ENCODE results near the gene CALN1. TPM values are rescaled to one million over a fixed set of nuclear protein-coding genes. Genes with fewer than 3 reads are reported as not detected.
"Not testable (repeated sequence)": the region's sequence is repeated elsewhere in the genome, so short reads cannot be mapped to it uniquely, and the experiment has no call there.

CALN1 gene
- total RNA-seq, 2 experiments from 2014 or later: not detected

DNA sequence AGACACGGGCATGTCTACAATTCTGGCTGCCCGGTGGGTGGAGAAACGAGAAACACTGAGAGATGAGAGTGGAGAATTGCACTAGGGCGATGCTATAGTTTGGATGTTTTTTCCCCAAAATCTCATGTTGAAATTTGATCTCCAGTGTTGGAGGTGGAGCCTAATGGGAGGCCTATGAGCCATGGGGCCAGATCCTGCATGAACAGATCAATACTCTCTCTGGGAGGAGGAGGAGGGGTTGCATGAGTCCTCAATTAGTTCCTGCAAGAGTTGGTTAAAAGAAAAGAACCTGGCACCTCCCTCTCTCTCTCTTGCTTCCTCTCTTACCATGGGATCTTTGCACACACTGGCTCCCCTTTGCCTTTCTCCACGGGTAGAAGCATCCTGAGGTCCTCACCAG lies 299.1 kb downstream of the CALN1 start:
- POLR2A ChIA-PET: no interaction called here
- CTCF ChIA-PET: no interaction called here

DNA sequence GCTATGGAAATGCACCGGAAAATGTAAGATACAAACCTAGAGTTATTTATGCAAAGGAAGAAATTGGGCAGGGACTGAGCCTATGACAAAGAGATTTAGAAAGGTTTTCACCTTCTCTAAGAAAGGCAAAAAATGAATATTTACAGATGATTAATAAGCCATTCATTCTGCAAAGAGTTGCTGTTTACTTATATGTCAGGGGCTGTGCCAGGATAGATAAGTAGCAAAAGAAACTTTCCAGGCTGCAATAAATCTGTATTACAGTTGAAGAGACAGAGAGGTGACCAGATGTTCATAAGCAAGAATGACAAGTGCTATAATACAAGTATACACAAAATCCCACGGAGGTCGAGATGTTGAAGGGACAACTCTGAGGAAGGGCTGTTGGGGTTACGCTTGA lies 299.6 kb downstream of the CALN1 start:
- CTCF ChIA-PET: no interaction called here

DNA sequence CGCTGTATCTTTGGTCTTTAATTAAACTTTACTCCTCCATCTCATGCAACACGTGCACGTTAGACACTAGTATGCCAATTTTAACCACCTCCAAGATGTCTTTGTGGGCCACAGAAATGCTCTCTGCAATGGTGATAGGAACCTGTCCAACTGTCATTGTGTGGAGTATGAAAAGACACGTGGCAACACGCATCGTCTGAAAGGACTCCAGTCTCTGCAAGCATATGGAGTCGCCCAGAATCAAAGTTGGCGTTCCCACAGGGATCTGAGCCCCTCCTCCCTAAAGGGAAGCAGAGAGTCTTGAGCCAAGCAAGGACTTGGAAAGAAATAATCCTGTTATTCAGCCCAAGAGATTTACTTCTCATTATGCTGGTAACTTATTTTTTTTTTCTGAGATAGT lies 301.1 kb downstream of the CALN1 start:
- ChIA-PET CTCF (no interaction called here), POLR2A (no interaction called here)

More for the DNA sequence above, 299.6 kb downstream of the CALN1 start:
- POLR2A ChIA-PET: no interaction called here

DNA sequence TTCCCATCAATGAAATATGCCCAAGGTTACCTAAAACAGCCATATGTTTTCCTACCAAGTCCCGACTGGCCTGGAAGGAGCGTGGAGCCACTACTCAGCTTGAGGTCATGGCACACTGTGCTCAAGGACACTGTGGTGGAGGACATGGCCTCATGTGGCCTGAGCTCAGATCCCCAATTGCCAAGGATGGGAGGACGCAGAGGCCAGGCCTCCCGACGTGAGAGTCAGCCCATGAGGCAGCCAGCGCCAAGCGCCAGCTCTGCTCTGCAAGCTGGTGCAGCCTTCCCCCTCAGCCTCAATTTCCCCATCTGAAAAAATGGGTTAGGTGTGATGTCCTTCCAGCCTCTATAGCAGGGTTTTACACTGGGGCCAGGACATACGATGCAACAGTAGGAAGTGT lies 302.6 kb downstream of the CALN1 start:
- ChIA-PET POLR2A (no interaction called here), CTCF (no interaction called here)

DNA sequence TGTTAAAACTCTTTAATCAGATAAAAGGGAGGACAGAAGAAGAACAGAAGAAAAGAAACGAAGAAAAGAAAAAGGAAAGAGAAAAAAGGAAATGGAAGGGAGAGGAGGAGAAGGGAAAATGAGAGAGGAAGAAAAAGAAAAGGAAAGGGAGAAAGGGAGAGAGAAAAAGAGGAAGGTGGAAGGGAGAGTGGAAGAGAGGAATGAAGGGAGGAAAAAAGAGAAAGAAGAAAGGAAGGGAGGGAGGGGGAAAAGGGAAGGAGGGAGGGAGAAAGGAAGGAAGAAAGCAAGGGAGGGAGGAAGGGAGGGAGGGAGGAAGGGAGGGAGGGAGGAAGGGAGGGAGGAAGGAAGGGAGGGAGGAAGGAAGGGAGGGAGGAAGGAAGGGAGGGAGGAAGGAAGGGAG lies 305.7 kb downstream of the CALN1 start:
- CTCF ChIA-PET: no interaction called here
- POLR2A ChIA-PET: no interaction called here

DNA sequence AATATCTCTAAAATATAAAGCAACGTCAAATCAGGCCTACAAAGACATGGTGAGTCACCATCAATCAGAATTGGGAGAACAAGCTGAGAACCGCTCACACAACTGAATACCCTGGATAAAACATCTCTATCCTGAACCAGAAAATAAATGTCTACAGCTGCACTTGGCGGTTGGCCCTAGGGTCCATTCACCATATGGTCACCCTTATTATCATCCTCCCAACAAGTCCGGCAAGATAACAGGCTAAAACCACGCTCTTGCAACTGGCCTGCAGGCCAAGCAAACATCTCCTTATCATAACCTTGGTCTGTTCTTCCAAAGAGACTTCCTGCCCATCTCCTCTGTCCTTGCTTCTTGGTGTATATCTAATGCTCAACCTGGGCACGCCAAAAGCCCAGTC lies 310.7 kb downstream of the CALN1 start:
- ChIA-PET CTCF (no interaction called here), POLR2A (no interaction called here)

DNA sequence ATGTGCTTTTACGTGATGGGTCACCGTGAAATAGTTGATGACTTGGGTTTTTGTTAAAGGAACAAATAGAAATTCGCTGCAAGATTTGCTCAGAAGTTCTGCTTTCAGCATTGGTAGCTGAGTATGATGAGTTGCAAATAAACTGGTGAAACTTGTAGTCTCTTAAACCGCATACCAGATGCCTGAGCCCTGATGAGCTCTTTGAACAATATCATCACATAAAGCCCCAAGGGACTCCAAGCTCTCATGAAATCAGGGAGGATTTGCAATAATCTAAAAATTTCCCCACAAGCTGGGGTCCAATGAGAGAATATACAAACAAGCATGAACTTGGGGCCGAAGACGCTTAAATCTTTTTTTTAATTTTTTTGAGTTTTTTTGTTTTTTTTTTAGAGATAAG lies 312.4 kb downstream of the CALN1 start:
- POLR2A ChIA-PET: no interaction called here
- CTCF ChIA-PET: no interaction called here

DNA sequence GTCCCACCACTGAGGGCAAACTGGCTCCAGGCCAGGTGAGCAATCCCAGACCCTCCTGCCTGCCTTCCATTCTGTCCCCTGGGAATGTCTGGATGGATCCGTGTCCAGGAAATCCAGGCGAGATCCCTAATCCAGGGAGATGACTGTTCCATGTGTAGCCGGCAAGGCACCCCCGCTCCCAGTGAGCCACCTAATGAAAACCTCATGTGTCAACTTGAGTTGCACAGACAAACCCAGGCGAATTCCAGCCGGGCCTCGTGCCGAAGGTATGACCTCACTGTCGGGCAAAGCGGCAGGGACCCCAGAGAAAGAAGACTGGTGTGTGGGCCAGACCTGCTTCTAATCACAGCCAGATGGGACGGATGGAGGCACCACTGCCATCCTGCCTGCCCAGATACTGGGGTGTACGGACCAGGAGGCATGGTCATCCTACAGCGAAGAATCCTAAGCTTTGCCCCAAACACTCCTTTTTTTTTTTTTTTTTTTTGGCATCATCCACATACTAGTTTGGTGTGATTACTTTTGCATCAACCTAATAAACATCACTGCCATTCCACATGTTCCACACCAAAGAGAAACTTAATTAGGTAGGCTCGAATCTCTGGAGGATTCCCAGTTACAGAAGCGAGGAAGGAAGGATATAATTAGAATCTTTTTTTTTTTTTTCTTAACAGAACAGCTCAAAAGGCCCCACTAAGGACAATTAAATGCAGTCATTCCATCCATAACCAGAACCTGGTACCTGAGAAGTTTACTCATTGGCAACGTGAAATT lies 313.1 kb downstream of the CALN1 start:
- CTCF ChIA-PET: no interaction called here
- POLR2A ChIA-PET: no interaction called here

DNA sequence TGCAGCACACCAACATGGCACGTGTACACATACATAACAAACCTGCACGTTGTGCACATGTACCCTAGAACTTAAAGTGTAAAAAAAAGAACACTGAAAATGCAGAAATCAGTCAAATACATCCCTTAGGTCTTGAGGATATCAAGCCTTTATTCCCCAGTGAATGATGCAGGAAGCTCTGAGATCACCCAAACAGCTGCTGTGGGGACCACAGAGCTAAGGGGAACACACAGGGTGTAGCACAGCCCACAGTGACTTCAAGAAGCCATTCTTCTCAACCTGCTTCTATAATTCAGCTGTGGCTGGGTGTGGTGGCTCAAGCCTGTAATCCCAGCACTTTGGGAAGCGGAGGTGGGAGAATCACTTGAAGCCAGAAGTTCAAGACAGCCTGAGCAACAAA lies 314.9 kb downstream of the CALN1 start:
- POLR2A ChIA-PET: no interaction called here

DNA sequence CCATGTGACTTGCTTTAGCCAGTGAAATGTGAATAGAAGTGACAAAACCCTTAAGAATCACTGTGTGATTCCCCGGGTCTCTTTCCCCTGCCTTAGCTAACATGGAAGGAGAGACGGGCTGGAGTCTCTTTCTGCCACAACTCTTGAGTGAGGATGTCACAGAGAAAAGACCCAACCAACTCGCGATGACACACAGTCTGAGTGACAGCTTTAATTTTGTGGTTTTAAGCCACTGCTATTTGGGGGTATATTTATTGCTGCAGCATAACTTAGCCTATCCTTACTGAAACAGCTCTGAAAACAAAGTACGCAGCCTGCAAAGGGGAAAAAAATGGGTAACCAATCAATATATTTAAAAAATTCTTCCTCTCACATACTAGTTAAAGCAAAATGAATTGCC lies 319.4 kb downstream of the CALN1 start:
- ChIA-PET POLR2A (no interaction called here), CTCF (no interaction called here)

More for the DNA sequence above, 314.9 kb downstream of the CALN1 start:
- CTCF ChIA-PET: no interaction called here

DNA sequence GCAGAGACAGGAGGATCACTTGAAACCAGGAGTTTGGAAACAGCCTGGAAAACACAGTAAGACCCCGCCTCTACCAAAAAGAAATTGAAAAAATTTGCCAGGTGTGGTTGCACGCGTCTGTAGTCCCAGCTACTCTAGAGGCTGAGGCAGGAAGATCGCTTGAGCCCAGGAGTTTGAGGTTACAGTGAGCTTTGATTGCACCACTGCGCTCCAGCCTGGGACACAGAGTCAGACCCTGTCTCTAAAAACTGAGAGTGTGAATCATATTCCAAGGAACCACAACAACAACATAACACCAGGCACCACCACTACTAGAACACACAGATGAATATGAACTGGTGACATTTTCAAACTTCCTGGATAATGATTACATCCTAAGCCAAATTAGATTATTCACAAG lies 324.2 kb downstream of the CALN1 start:
- ChIA-PET POLR2A (no interaction called here), CTCF (no interaction called here)

DNA sequence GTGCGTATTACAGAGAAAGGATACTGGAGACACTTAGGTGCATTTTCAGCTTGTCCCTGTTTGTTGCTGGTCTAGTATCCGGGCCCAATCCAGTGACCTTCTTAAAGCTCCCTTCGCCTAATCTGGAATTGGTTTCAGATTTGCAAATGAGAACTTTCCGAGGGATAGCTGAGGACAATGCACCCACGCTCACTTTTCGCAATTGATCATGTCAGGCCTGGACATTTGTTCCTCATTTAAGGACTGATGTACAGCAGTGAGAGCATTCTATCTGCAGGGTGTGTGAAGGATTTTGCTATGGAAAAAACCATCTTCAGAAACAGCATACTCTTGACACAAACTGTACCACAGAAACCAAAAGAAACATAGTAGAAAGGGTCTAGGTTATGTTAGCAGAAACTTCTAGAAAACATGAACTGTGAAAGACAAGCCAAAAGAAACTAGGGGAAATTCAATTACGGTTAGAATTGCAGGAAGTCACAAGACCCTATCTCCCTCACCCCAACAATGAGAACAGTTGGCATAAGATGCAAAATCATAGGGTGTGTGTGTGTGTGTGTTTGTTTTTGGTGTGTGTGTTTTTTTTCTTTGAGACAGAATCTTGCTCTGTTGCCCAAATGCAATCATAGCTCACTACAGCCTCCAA lies 331.1 kb downstream of the CALN1 start:
- ChIA-PET POLR2A (no interaction called here), CTCF (no interaction called here)

DNA sequence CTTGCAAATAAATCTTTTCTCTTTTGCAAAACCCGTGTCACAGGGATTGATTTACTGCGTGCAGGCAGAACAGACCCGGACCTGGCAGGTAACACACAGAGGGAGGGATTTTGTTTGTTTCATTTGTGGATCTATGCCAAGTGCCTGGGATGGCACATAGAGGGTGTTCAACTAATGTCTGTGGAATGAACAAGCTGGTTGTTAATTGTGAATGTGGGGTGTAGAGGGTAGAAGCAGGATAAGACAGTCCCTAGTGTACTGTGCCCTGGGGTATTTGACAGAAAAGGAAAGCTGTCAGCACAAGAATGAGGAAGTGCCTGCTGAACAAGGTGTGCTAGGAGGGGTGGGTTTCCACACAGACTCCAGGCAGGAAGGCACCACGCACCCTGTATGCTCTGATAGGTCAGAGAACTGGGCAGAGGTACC lies 331.8 kb downstream of the CALN1 start:
- CTCF ChIA-PET: no interaction called here
- POLR2A ChIA-PET: no interaction called here

DNA sequence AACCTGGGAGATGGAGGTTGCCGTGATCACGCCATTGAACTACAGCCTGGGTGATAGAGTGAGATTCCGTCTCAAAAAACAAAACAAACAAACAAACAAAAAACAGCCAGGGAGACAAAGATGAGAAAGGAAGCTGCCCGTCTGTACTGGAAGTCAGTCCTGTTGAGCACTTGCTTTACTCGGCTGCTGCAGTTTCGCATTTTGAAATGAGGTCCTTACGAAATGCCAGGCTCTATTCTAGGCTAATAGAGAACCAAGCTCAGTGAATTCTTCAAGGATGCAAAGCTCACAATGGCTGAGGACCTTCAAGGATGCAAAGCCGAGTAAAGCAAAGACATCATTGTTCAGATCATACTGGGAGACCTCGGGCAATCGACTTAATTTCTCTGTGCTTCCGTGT lies 333.3 kb downstream of the CALN1 start:
- ChIA-PET POLR2A (no interaction called here), CTCF (no interaction called here)

DNA sequence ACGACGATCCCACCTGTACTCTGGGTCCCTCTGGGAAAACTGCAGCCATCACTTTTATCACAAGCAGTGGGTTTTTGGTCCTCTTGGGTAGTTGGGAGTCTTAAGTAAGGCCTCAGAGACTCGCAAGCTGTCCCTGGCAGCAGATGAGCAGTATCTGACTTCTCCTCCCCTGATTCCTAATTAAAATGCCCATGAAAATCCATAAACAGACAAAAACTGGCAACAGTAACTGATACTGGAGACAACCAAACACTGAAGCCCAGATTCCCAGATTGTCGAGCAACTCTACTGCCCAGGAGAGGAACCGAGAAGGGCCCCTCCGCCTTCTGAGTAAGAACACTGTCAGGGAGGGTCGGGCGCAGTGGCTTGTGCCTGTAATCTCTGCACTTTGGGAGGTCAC lies 333.8 kb downstream of the CALN1 start:
- CTCF ChIA-PET: no interaction called here
- POLR2A ChIA-PET: no interaction called here

DNA sequence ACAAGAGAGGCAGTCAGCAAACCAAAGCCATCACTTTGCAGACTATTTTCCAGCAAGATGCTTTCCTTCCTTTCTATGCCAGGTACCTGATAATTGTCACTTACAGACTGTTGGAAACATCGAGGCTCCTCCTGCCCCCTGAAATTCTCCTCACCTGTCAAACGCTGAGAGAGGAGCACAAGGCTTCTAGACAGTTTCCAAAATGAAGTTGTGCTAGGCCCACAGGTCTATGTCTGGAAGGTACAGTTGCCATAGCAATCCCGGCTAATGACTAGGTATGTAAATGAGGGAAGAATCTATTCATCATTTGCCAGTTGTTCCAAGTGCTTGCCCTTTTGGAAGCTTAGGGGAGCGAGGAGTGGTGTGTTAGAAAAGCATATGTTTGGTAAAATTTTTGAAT lies 334.4 kb downstream of the CALN1 start:
- ChIA-PET CTCF (no interaction called here), POLR2A (no interaction called here)

DNA sequence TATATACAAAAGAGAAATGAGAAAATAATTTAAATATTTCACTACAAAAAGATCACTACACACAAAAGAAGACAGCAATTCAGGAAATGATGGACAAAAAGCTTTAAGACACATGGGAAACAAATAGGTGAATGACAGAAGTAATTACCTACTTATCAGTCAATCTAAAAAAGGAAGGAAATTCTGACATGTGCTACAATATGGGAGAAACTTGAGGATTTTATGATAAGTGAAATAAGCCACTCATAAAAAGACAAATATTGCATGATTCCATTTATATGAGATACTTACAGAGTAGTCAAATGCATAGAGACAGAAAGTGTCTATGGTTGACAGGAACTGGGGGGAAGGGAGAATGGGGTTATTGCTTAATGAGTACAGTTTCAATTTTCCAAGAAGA lies 339.2 kb downstream of the CALN1 start:
- POLR2A ChIA-PET: no interaction called here
- CTCF ChIA-PET: no interaction called here

DNA sequence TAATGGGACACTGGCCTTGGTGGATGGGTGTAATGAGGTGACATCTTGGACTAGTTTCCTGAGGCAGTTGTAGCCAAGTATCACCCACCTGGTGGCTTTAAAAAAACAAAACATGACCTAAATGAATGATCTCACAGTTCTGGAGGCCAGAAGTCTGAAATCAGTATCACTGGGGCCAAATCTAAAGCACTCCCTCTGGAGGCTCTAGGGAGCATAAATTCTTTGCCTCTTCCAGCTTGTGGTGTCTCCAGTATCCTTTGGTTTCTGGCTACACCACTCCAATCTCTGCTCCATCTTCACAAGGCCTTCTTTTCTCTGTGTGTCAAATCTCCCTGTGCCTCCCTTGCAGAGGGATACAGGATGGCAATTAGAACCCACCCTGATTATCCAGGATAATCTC lies 342.9 kb downstream of the CALN1 start:
- POLR2A ChIA-PET: no interaction called here
- CTCF ChIA-PET: no interaction called here

DNA sequence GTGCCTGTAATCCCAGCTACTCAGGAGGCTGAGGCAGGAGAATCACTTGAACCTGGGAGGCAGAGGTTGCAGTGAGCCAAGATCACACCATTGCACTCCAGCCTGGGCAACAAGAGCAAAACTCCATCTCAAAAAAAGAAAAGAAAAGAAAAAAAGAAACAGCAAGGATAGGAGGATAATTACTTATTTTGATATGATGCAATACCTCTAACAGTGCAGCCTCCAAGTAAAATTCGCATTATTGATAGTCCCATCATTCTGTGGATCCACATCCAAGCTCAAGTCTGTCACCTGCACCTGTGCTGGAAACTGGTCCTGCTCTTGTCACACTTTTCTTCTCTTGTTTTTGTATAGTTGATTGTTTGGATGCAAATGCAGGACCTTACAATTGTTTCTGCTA lies 346.4 kb downstream of the CALN1 start:
- CTCF ChIA-PET, POLR2A ChIA-PET: not testable (repeated sequence)

DNA sequence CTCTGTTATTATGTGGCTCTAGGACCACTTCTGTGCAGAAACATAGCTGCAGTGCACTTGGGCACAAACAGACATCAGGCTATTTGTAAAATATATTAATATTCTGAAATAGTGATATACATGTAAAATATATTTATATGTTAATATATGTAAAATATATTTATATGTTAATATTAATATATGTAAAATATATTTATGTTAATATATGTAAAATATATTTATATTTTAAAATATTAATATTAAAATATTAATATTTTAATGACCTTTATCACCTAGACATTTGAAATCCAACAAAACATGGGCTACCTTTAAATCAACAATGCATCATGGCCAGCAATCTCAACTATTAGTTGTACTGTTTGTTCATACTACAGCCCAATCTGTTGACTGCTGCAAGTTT lies 347.2 kb downstream of the CALN1 start:
- ChIA-PET CTCF (no interaction called here), POLR2A (no interaction called here)

DNA sequence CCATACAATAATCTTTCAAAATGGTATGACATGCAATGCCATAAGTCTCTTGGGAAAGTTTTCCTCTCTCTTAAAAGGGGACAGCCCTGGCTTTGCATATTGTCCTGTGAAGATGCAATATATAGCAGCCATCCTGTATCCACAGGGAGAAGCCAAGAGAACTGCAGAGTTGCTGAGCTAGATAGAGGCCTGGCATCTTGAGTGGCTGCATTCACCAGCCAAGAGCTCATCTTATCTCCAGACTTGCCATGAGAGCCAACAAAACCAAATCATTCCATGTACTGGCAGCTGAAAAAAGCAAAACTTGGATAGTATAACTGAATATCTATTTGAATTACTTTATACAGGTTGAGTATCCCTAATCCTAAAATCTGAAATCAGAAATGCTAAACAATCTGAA lies 348.8 kb downstream of the CALN1 start:
- ChIA-PET CTCF (no interaction called here), POLR2A (no interaction called here)

DNA sequence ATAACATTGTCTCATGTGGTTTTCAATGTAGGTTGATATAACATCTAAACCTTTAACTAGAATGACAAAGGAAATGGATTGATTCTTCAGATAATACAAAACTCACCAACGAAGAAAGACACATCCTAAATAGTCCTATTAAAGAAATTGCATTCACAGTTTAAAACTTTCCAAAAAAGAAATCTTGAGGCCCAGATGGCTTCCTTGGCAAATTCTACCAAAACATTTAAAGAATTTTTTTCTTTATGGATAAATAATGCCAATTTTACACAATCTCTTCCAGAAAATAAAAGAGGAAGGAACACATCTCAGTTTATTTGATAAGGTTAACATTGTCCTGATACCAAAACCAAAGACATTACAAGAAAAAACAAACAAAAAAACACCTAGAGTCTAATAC lies 349.5 kb downstream of the CALN1 start:
- POLR2A ChIA-PET: no interaction called here
- CTCF ChIA-PET: no interaction called here

All from activated CD8-positive, alpha-beta memory T cell treated with anti-CD3 and anti-CD28 coated beads for 36 hours (primary cell).